EH (cell line): Measurements from ENCODE around the gene ASPG.

Experiments
- DNase-seq: peaks from one replicate; pipeline ENCODE4 v3.0.0-alpha.2; 2015; ENCODE audit warnings: low read depth

The ASPG gene

GRCh38 chr14:104085032-104085888 is at the start of gene ASPG:
Gene ASPG, plus strand, starts transcription at chr14:104085700. Its CDS starts 71 bp downstream, at chr14:104085771.
- DNase-seq = no peak

GRCh38 chr14:104036212-104036611 is 49.3 kb upstream of the ASPG start:
- DNase-seq = no peak

DNA sequence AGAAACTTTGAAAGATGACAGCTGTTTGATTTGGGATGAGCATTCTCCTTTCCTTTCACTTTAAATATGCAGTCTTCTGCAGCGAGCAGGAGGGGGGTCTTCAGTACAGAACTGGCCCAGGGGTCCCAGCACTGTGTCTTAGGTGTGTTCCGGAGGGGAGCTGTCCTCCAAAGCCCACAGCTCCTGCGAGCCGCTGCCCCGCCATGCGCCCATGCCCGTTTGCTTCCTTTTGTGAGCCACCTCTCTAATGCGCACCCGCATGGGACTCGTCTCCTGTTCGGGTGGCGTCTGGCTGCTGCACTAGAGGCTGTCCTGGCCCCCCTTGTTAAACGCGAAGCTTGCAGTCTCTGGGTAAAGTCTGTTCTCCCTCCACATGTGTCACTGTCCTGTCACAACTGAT is 48.4 kb upstream of the ASPG start:
- no peak for DNase-seq

DNA sequence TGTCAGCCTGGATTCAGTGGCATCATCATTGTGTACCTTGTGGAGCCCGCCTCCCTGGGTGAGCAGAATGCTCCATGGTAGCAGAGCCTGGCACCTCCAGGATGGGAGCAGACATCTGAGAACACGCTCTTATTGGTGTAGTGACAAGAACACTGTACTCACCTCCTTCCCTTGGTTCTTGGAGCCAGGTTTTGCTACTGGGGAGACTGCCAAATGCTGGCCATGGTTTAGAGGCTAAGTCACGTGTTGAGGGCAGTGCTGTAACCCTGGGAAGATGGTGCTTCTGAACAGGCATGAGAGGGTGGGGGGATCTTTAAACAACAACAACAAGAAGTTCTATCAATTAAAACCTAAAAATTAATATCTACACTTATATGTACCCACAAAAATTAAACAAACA is 47.6 kb upstream of the ASPG start:
- DNase-seq = no peak

- no peak for DNase-seq
Observed at GRCh38 chr14:104039214-104039613, 46.3 kb upstream of the ASPG start.

DNA sequence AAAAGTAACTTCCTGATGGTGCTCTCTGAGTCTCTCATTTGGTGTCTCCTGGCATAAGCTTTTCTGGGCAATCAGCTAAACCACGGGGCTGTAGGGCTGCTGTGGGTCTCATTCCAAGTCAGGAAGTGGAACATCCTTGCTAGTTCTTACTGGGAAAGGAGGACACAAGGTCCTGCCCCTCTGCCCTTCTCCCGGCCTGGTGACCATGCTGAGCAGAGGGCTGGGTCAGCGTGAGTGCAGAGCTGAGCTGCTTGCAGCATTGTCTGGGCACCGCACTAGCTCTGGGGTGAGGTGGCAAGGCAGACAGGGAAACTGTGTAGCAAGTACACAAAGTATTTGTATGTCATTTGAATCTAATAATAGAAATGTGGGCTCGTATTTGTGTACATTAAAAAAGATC is 45.0 kb upstream of the ASPG start:
- DNase-seq = no peak

- no peak for DNase-seq
Observed at GRCh38 chr14:104041430-104042104, 43.9 kb upstream of the ASPG start.

DNA sequence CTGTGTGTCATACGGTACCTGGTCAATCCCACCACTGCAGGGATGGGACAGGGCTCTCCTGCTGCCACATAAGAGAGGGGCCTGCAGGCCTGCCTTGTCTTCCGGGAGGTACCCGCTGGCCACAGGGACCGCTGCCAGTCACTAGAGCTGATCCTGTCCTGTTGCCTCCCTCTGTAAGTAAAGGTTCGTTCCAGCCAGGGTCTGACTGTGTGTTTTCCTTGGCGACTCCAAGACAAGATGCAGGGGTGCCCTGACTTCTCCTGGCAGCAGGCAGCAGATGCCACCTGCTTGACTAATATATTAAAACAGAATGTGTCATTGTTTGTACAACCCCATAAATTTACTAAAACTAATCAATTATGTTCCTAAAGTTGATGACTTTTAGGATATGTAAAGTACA is 41.5 kb upstream of the ASPG start:
- no peak for DNase-seq

DNA sequence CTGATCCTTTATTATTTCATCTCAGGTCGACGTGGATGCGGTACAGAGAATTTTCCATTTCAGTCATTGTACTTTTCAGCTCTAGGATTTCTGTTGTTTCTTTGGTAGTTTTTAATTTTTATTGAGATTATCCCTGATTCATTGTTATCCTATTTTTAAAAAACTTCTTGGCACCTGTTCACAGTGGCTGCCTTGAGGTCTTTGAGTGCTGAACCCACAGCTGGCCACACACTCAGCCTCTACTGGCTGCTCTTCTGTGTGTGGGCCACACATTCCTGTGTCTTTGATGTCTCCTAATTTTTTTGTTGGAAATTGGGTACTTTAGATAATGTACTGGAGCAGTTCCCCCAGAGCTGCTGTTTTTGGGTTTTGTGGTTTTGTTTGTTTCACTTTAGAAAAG is 37.7 kb upstream of the ASPG start:
- no peak for DNase-seq

GRCh38 chr14:104048758-104049507 is 36.6 kb upstream of the ASPG start:
- no peak for DNase-seq

DNA sequence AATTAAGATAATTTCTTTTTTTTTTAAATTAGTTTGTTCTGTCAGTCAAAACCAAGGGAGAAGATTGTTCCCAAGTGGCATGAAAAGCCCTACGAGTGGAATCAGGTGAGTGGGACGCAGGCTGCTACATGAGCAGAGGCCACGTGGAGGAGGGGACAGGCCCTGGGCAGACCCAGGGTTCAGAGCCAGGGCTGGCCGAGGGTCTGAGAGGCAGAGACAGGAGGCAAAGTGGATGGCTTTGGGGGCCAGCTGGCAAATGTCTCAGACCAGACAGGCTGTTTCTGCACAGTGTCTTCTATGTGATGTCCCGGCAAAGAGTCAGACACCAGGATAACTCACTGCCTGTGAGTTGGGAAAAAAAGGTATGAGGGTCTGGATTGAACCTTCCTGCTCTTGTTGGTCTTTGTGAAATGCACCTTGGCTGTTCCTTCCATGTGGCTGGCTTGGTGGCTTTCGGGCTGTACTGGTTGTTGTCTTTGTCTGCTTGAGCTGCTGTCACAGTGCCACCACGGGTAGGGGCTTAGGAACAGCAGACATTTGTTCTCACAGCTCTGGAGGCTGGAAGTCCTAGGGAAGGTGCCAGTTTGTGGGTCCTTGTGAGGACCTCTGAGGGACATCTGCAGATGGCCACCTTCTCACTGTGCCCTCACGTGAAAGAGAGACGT is 35.8 kb upstream of the ASPG start:
- DNase-seq = no peak

GRCh38 chr14:104051092-104051813 is 34.2 kb upstream of the ASPG start:
- no peak for DNase-seq

DNA sequence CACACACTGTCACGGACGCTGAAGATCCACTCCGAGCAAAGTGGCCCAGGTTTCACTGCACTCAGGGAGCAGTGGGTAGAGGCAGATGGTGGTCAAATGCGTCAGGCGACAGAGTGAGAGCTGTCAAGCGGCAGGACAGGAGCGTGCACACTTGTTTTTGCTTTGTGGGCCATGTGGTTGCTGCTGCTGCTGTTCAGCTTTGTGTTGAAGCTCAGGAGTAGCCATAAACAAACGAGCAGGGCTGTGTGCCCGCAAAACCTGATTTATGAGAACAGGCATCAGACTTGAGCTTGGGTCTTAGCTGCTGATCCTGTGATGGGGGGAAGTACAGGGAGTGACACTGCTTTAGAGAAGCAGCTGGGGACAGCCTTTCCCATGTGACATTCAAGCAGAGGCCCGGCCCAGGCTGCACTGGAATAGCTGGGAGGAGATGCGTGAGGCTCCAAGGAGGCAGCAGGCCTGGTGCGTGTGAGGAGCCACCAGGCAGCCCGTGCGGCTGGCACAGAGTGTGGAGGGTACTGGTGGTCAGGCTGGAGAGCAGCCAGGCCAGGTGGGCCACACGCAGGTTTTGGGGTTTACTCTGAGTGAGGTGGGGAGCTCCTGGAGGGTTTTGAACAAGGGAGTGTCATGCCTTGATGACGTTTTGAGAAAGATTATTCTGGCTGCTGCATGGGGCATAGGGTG is 31.1 kb upstream of the ASPG start:
- DNase-seq = no peak

DNA sequence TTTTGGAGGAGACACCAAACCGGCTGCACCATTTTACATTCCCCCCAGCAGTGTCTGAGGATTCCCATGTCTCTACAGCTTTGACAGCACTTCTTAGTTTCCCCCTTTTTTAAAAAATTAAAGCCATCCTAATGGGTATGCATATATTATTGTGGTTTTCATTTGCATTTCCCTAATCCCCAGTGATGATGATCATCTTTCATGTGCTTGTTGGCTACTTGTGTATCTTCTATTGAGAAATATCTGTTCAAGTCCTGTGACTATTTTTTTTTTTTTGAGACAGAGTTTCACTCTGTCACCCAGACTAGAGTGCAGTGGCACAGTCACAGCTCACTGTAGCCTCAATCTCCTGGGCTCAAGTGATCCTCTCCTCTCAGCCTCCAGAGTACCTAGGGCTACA is 23.2 kb upstream of the ASPG start:
- DNase-seq = no peak

- DNase-seq = no peak
Observed at GRCh38 chr14:104064003-104064402, 21.5 kb upstream of the ASPG start.

GRCh38 chr14:104066279-104066678 is 19.2 kb upstream of the ASPG start:
- DNase-seq = no peak

DNA sequence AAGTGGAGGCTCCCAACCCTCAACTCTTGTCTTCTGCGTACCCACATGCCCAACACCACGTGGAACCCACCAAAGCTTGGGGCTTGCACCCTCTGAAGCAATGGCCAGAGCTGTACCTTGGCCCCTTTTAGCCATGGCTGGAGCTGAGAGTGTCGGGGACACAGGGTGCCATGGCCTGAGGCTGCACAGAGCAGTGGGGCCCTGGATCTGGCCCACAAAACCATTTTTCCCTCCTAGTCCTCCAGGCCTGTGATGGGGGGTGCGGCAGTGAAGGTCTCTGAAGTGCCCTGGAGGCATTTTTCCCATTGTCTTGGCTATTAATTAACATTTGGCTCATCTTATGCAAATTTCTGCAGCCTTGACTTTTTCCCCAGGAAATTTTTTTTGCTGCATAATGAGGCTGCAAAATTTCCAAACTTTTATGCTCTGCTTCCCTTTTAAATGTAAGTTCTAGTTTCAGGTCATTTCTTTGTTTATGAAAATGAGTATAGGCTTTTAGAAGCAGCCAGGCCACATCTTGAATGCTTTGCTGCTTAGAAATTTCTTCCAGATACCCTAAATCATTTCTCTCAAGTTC is 18.7 kb upstream of the ASPG start:
- DNase-seq = no peak

GRCh38 chr14:104069541-104069940 is 16.0 kb upstream of the ASPG start:
- DNase-seq = no peak

DNA sequence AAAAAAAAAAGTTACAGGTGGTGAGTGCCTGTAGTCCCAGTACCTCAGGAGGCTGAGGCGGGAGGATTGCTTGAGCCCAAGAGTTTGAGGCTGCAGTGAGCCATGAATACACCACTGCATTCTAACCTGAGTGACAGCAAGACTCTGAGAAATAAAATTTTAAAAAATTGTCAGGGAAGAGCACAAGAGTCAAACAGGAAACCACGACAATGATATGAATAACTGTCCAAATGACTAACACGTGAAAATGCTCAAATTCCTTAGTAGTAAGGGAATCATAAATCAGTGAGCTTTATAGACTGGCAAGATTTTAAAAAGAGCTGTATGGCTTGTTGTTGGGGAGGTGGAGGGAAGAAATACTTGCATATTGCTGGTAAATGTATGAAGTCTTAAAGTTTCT is 12.9 kb upstream of the ASPG start:
- DNase-seq = peak; percentile 6

GRCh38 chr14:104073764-104074163 is 11.7 kb upstream of the ASPG start:
- no peak for DNase-seq
